Natural killer cell treated with Interleukin-12 subunit alpha and Interleukin-12 subunit beta and Interleukin-15 and Interleukin-18, amount 100 ng/mL, for 72 hours (primary cell): ENCODE measurements around the gene BCAS3. TPM values are rescaled to one million over a fixed set of nuclear protein-coding genes. Genes with fewer than 3 reads are reported as not detected.
"Not testable (repeated sequence)": the region's sequence is repeated elsewhere in the genome, so short reads cannot be mapped to it uniquely, and the experiment has no call there.

Experiments used
- ATAC-seq, 2 donors: fragments of 150-1000 bp; cut with Tn5 transposase in 1 of 2; sonication (Bioruptor Pico), chemical (Tn5 transposase) in 1 of 2; 2 replicates each; pipeline ENCODE4 v1.10.0; 2021
- DNase-seq: peaks from one replicate; pipeline ENCODE4 v3.0.0; 2022; ENCODE audit warnings: low spot score
- H3K27ac Mint-ChIP-seq, 2 donors: 1 replicate in 1 of 2; 2 replicates in 1 of 2; pipeline ENCODE4 v1.8.0; 2022; ENCODE audit warnings: mixed read lengths in 2 of 2, mild to moderate bottlenecking in 1 of 2, moderate library complexity in 1 of 2
- H3K27me3 Mint-ChIP-seq, 2 donors: 1 replicate in 1 of 2; 2 replicates in 1 of 2; pipeline ENCODE4 v1.8.0; 2022; ENCODE audit warnings: mixed read lengths in 2 of 2
- H3K36me3 Mint-ChIP-seq: one replicate; pipeline ENCODE4 v1.8.0; 2022; ENCODE audit warnings: mixed read lengths
- H3K4me1 Mint-ChIP-seq, 2 donors: 1 replicate in 1 of 2; 2 replicates in 1 of 2; pipeline ENCODE4 v1.8.0; 2022; ENCODE audit warnings: low read depth in 2 of 2, mixed read lengths in 2 of 2, mild to moderate bottlenecking in 1 of 2
- H3K4me3 Mint-ChIP-seq: one replicate; pipeline ENCODE4 v1.8.0; 2022; ENCODE audit warnings: mixed read lengths
- H3K9me3 Mint-ChIP-seq: 2 replicates; pipeline ENCODE4 v1.8.0; 2022; ENCODE audit warnings: mixed read lengths
- total RNA-seq, 2 donors: library from RNA; stranded (reverse); gene quantifications; one replicate each; pipeline ENCODE4 v1.2.3, GENCODE V29; 2022

BCAS3 gene
- total RNA-seq, 2 donors from 2014 or later, result 19.5 to 26.4 TPM

DNA sequence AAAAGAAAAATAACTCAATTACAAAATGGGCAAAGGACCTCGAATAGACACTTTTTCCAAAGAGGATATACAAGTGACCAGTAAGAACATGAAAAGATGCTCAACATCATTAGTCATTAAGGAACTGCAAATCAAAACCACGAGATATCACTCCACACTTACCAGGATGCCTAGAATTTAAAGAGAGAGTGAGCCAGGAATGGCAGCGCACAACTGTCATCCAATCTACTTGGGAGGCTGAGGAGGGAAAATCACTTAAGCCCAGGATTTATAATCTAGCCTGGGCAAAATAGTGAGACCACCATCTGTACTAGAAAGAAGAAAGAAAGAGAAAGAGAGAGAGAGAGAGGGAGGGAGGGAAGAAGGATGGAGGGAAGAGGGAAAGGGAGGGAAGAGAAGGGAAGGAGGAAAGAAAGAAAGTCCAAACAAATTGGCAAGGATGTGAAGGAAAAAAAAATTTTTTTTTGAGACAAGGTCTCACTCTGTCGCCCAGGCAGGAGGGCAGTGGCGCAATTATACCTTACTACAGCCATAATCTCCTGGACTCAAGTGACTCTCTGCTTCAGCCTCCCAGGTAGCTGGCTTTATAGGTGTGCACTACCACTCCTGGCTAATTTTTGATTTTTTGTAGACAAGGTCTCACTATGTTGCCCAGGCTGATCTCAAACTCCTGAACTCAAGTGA is 744.6 kb downstream of the BCAS3 start:
- Mint-ChIP-seq H3K9me3 (no peaks in the 10 kb centered on the region), H3K27me3 (peaks cover 36 to 49% of the 10 kb centered on the region in 2 donors), H3K36me3 (no peaks in the 10 kb centered on the region), H3K4me3 (no peak overlapping the region), H3K27ac (no peak overlapping the region), H3K4me1 (no peaks in the 10 kb centered on the region)
- ATAC-seq (no peak), DNase-seq (no peak)

DNA sequence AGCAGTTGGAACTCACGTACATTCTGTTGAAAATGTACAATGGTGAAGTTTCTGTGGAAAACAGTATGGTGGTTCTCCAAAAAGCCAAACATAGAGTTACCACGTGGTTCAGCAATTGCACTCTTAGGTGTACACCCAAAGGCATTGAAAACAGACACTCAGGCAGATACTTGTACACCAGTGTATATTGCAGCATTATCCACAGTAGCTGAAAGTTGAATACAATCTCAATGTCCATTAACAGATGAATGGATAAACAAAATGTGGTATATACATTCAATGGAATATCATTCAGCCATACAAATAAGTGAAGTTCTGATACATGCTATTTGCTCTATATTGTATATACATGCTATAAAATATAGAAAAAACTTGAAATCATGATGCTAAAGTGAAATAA is 745.2 kb downstream of the BCAS3 start:
- Mint-ChIP-seq H3K9me3 (no peaks in the 10 kb centered on the region), H3K4me1 (no peaks in the 10 kb centered on the region), H3K36me3 (no peaks in the 10 kb centered on the region), H3K27me3 (peaks cover 36 to 56% of the 10 kb centered on the region in 2 donors), H3K4me3 (no peak overlapping the region), H3K27ac (no peak overlapping the region)
- ATAC-seq, result no peak
- no peak for DNase-seq

DNA sequence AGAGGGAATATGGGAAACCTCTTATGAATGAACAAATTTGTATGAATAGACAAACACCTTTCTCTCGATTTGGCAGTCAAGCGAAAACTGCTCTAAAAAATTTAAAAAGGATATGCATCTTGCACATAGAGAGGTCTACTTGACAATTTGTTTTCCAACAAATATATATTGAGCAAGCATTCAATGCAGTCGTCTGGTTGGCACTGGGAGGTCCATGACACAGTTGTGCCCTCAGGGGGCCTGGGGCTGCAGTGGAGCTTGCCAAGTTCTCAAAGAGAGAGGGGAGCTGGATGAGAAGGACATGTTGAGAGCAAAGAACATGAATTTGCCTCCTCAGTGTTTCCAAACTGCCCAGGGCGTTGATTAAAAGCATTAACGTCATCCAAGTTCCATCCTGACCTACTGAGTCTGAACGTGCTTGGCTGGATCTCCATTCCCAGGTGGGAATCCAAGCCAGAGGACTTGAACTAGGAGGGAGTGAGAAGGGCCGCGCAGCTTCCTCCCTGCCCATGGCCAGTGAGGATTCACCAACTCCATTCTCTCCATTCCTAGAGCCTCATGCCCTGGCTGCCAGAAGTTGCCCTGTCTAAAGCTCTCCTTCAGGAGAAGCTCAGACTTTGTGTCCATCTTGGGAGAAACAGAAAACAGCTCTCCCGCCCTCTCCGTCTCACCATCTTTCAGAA is 746.5 kb downstream of the BCAS3 start:
- Mint-ChIP-seq H3K4me3 (no peak overlapping the region), H3K36me3 (no peaks in the 10 kb centered on the region), H3K4me1 (no peaks in the 10 kb centered on the region), H3K27ac (no peak overlapping the region), H3K9me3 (no peaks in the 10 kb centered on the region), H3K27me3 (peaks cover 34 to 50% of the 10 kb centered on the region in 2 donors)
- ATAC-seq (no peak), DNase-seq (no peak)

DNA sequence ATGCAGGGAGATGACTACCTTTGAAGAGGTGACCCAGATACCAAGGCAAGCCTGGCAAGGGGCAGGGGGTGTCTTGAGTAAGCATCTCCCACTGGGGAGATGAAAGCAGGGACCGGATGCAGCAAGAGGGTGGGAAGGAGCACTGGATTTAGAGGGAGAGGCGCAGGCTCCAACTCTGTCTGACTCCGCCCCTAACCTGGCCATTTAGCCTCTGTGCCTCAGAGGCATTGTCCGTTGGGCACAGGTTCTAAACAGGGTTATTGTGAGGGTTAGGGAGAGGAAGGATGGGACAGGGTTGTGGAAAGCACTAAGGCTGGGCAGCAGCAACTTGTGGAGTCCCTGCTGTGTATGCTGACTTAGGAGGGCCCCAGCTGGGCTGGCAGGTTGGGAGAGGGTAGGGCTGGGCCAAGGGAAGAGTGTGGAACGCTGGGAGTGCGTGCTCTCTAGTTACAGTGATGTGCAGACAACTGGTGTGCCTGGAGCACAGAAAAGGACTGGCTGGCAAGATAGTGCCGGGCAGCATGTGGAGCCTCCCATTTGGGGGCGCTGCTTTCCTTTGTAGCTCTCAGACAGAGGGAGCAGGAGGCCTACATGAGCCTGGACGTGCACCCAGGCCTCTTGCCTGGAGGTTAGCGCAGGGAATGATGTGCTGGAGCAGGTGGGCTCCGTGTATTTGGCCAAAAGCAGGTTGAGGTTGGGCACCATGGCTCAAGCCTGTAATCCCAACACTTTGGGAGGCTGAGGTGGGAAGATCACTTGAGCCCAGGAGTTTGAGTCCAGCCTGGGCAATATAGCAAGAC is 748.2 kb downstream of the BCAS3 start:
- no peaks in the 10 kb centered on the region for H3K4me1 Mint-ChIP-seq
- ATAC-seq (peak in 1 of 2 donors; percentile 37), DNase-seq (no peak)
- H3K27ac Mint-ChIP-seq, result no peak overlapping the region
- H3K36me3 Mint-ChIP-seq, result no peaks in the 10 kb centered on the region
- peaks cover 23 to 35% of the 10 kb centered on the region in 2 donors for H3K27me3 Mint-ChIP-seq
- no peak overlapping the region for H3K4me3 Mint-ChIP-seq
- H3K9me3 Mint-ChIP-seq, result no peaks in the 10 kb centered on the region

DNA sequence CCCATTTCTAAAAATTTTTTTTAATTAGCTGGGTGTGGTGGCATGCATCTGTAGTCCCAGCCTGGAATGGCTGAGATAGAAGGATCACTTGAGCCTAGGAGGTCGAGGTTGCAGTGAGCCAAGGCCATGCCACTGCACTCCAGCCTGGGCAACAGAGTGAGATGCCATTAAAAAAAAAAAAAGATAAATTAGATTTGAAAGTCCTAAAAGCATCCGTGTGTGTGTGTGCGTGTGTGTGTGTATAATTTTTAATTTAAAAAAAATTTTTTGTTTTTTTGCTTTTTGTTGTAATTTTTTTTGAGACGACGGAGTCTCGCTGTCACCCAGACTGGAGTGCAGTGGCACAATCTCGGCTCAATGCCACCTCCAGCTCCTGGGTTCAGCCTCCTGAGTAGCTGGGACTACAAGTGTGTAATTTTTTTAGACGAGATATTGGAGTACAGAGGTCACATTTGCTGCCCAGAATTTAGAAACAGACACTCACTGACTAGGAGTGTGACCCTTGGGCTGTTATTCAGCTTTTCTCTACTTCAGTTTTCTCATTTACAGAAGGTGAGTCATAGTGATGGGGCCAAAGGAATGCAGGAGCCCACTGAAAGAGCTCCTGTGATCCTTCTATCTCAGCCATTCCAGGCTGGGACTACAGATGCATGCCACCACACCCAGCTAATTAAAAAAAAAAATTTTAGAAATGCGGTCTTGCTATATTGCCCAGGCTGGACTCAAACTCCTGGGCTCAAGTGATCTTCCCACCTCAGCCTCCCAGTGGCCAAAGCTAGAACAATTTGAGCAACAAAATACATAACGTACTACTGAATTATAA is 749.0 kb downstream of the BCAS3 start:
- Mint-ChIP-seq H3K36me3 (no peaks in the 10 kb centered on the region), H3K27ac (no peak overlapping the region), H3K9me3 (no peaks in the 10 kb centered on the region), H3K4me3 (no peak overlapping the region), H3K27me3 (peaks cover 21 to 30% of the 10 kb centered on the region in 2 donors), H3K4me1 (no peaks in the 10 kb centered on the region)
- DNase-seq (no peak), ATAC-seq (no peak)

DNA sequence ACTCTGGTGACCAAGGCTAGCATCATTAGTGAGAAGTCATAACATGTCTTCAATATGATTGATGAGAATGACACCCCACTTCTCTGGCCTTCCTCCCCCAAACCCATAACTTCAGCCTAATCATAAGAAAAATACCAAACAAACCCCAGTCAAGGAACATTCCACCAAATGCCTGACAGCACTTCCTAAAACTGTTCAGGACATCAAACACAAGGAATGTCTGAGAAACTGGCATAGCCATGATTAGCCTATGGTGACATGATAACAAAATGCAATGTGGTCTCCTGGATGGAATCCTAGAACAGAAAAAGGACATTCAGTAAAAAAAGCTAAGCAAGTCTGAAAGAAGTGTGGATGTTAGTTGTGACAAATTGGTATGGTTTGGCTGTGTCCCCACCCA is 749.9 kb downstream of the BCAS3 start:
- H3K4me1 Mint-ChIP-seq, result no peaks in the 10 kb centered on the region
- no peak overlapping the region for H3K4me3 Mint-ChIP-seq
- no peaks in the 10 kb centered on the region for H3K36me3 Mint-ChIP-seq
- peaks cover 19 to 25% of the 10 kb centered on the region in 2 donors for H3K27me3 Mint-ChIP-seq
- H3K9me3 Mint-ChIP-seq, result no peaks in the 10 kb centered on the region
- H3K27ac Mint-ChIP-seq, result no peak overlapping the region
- ATAC-seq (no peak), DNase-seq (no peak)

DNA sequence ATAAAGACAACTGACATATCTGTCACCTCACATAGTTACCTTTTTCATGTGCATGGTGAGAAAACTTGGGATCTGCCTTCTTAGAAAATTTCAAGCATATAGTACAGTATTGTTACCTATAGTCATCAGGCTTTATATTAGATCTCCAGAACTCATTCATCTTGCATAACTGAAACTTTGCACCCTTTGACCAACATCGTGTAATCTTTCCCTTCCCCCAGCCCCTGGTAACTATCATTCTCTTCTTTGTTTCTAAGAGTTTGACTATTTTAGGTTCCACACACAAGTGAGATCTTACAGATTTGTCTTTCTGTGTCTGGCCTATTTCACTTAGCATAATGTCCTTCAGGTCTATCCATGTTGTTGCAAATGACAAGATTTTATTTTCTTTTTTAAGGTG is 751.6 kb downstream of the BCAS3 start:
- H3K9me3 Mint-ChIP-seq, result no peaks in the 10 kb centered on the region
- H3K36me3 Mint-ChIP-seq, result no peaks in the 10 kb centered on the region

DNA sequence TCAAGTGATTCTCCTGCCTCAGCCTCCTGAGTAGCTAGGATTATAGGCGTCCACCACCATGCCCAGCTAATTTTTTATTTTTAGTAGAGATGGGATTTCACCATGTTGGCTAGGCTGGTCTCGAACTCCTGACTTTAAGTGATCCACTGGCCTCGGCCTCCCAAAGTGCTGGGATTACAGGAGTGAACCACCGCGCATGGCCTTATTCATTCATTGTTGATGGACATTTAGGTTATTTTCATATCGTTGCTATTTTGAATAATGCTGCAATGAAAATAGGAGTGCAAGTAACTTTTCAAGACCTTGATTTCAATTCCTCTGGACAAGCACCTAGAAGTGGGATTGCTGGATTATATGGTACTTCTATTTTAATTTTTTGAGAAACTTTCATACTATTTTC is 752.2 kb downstream of the BCAS3 start:
- not testable (repeated sequence) for H3K27ac Mint-ChIP-seq, DNase-seq, H3K36me3 Mint-ChIP-seq, H3K9me3 Mint-ChIP-seq, H3K4me3 Mint-ChIP-seq, H3K4me1 Mint-ChIP-seq, ATAC-seq
- peaks cover 20 to 31% of the 10 kb centered on the region in 2 donors for H3K27me3 Mint-ChIP-seq

More for the DNA sequence above, 751.6 kb downstream of the BCAS3 start:
- peaks cover 17 to 25% of the 10 kb centered on the region in 2 donors for H3K27me3 Mint-ChIP-seq
- no peak for DNase-seq
- H3K27ac Mint-ChIP-seq, result no peak overlapping the region
- no peak overlapping the region for H3K4me3 Mint-ChIP-seq
- no peak for ATAC-seq
- no peaks in the 10 kb centered on the region for H3K4me1 Mint-ChIP-seq

DNA sequence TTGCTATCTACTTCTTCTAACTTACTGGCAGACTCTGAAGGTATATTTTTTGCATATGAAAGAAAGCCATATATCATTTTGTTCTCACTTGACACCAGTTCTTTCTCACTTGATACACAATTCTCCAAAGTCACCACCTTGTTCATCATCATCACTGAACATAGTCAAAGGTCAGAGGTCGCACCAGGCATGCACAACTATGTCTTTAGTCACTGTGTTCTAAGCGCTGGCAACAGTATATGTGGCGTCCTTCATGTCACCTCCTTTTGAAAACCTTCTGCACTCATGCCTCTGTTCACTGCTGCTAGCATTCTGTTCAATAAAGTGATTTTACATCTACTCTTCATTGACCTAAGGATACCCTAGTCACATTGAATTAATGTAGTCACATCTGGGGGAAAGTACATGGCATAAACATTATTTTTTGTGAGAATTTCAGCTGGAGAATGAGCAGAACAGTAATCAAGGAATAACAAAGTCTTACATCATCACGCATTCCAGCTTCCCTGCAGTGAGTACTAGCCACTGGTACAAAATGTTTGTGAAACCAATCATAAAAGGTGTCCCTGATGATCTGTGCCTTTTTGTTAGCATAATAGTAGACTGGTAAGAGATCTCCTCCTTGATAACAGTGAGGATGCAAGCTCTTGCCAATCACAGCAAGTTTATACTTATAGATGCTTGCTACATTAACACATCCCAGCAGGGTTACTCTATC is 754.1 kb downstream of the BCAS3 start:
- no peak overlapping the region for H3K4me3 Mint-ChIP-seq
- H3K9me3 Mint-ChIP-seq, result peaks cover 5% of the 10 kb centered on the region
- ATAC-seq, result no peak
- H3K27ac Mint-ChIP-seq, result no peak overlapping the region
- peaks cover under 1% of the 10 kb centered on the region for H3K36me3 Mint-ChIP-seq
- no peaks in the 10 kb centered on the region for H3K4me1 Mint-ChIP-seq
- DNase-seq, result no peak
- peaks cover 18 to 48% of the 10 kb centered on the region in 2 donors for H3K27me3 Mint-ChIP-seq

DNA sequence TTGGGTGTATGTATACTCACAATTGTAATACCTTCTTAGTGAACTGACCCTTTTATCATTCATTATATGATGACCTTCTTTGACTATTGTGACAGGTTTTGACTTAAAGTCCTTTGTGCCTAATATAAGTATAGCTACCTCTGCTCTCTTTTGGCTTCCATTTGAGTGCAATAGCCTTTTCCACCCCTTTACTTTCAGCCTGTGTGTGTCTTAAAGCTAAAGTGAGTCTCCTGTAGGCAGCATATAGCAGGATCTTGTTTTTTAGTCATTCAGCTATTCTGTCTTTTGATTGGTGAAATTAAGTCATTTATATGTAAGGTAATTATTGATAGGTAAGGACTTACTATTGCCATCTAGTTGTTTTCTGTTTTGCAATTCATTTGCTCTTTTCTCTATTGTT is 758.6 kb downstream of the BCAS3 start:
- DNase-seq (no peak), ATAC-seq (no peak)
- Mint-ChIP-seq H3K4me3 (no peak overlapping the region), H3K9me3 (peaks cover 16% of the 10 kb centered on the region), H3K27ac (no peak overlapping the region), H3K36me3 (peaks cover 15% of the 10 kb centered on the region), H3K4me1 (peaks cover 0 to 5% of the 10 kb centered on the region in 2 donors), H3K27me3 (peaks cover 36 to 73% of the 10 kb centered on the region in 2 donors)

DNA sequence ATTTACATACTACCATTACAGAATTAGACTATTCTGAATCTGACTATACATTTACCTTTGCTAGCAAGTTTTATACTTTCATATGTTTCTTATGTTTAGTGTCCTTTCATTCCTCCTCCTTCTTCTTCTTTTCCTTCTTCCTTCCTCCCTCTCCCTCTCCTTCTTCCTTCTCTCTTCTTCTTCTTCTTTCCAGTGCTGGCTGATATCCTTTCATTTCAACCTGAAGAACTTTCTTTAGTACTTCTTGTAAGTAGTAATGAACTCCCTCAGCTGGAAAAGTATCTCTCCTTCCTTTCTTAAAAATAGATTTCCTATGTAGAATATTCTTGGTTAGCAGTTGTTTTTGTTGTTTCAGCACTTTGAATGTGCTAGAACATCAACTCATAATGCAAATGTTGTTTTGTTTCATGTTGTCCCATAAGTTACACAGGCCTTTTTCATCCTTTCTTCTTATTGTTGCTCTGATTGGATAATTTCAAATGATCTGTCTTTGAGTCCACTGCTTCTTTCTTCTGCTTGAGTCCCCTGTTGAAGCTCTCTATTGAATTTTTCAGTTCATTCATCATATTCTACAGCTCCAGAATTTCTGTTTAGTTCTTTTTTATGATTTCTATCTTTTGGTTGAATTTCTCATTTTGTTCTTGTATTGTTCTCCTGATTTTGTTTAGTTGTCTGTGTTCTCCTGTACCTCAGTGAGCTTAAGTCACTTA is 759.5 kb downstream of the BCAS3 start:
- peaks cover 15% of the 10 kb centered on the region for H3K36me3 Mint-ChIP-seq
- no peak overlapping the region for H3K4me3 Mint-ChIP-seq
- peaks cover 0 to 5% of the 10 kb centered on the region in 2 donors for H3K4me1 Mint-ChIP-seq
- H3K9me3 Mint-ChIP-seq, result peaks cover 16% of the 10 kb centered on the region
- H3K27me3 Mint-ChIP-seq, result peaks cover 38 to 70% of the 10 kb centered on the region in 2 donors
- H3K27ac Mint-ChIP-seq, result no peak overlapping the region
- DNase-seq (no peak), ATAC-seq (no peak)

DNA sequence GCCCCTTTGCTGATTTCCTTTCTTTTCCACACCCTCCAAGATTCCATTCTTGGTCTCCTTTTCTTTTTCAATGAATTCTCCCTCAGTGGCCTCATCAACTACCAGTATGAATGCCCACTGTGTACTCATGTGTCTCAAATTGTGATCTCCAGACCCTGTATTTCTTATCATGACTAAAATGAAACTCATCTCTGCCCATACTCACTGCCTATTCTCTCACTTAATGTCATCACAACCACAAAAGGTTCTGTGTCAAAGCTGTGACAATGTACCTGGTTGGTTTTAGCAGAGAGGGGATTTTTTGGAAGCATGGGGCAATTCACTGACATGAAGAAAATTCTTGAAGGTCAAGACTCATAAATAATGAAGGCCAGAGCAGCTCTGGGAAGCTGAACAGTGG is 763.0 kb downstream of the BCAS3 start:
- peaks cover 15% of the 10 kb centered on the region for H3K36me3 Mint-ChIP-seq
- ATAC-seq (peak in 1 of 2 donors; percentile 62), DNase-seq (no peak)
- peaks cover 42 to 49% of the 10 kb centered on the region in 2 donors for H3K27me3 Mint-ChIP-seq
- H3K4me3 Mint-ChIP-seq, result no peak overlapping the region
- peaks cover 16% of the 10 kb centered on the region for H3K9me3 Mint-ChIP-seq
- no peak overlapping the region for H3K27ac Mint-ChIP-seq
- H3K4me1 Mint-ChIP-seq, result peaks cover 0 to 5% of the 10 kb centered on the region in 2 donors
